H1 (cell line): ENCODE results near the gene SSRP1. TPM values are rescaled to one million over a fixed set of nuclear protein-coding genes. Genes with fewer than 3 reads are reported as not detected.

Experiments used
- CTCF ChIA-PET: fragments of 300-600 bp; sonication (Branson Sonifier 250); formaldehyde crosslinking; loops from one replicate; lab custom pipeline; 2021; ENCODE audit not compliant: partially characterized antibody; lab: Charles Lee
- POLR2A ChIA-PET: fragments of 300-600 bp; sonication (Branson Sonifier 250); formaldehyde crosslinking; loops from one replicate; lab custom pipeline; 2021; ENCODE audit warnings: inconsistent platforms; ENCODE audit not compliant: partially characterized antibody; lab: Charles Lee
- DNase-seq, 2 experiments: peaks; one replicate each; pipeline versions ENCODE4 v3.0.0 to v3.0.0-alpha.2; 2010 to 2022; ENCODE audit warnings: low spot score in 2 of 2, low read depth in 1 of 2, mixed read lengths in 1 of 2
- FAIRE-seq: peaks from 2 replicates; lab custom pipeline; 2011; peaks lifted over from hg19 to GRCh38; lab: Jason Lieb, UNC
- H2AFZ ChIP-seq: 2 replicates; pipeline ENCODE4 v1.8.1; 2012; ENCODE audit warnings: low read length, inconsistent platforms
- H2AK5ac ChIP-seq: 2 replicates; pipeline ENCODE4 v1.6.1; 2013; ENCODE audit warnings: low read depth, low read length
- H2BK120ac ChIP-seq: replicated peaks from 2 replicates; pipeline ENCODE3; 2013; ENCODE audit warnings: low read depth, low read length, inconsistent platforms
- H2BK12ac ChIP-seq: 2 replicates; pipeline ENCODE4 v1.6.1; 2013; ENCODE audit warnings: low read depth, low read length
- H2BK15ac ChIP-seq: 2 replicates; pipeline ENCODE4 v1.6.1; 2013; ENCODE audit warnings: low read length
- H2BK20ac ChIP-seq: 2 replicates; pipeline ENCODE4 v1.6.1; 2013; ENCODE audit warnings: low read length
- H2BK5ac ChIP-seq: 2 replicates; pipeline ENCODE4 v1.6.1; 2013; ENCODE audit warnings: low read depth, low read length
- H3K14ac ChIP-seq: 2 replicates; pipeline ENCODE4 v1.6.1; 2013; ENCODE audit warnings: inconsistent platforms; ENCODE audit not compliant: insufficient read length
- H3K18ac ChIP-seq: 2 replicates; pipeline ENCODE4 v1.6.1; 2013; ENCODE audit warnings: low read length; ENCODE audit errors: extremely low read depth
- H3K23ac ChIP-seq: 2 replicates; pipeline ENCODE4 v1.6.1; 2013; ENCODE audit warnings: inconsistent platforms; ENCODE audit not compliant: insufficient read length
- H3K23me2 ChIP-seq: 2 replicates; pipeline ENCODE4 v1.6.1; 2013; ENCODE audit warnings: low read depth, low read length
- H3K27ac ChIP-seq: 2 replicates; pipeline ENCODE4 v1.6.1; 2011; ENCODE audit warnings: low read depth, low read length, inconsistent platforms
- H3K27me3 ChIP-seq, 4 experiments: replicated peaks in 1 of 4; 1 replicate in 1 of 4; 2 replicates in 3 of 4; pipeline versions ENCODE4 v1.6.1 to v1.8.1; 2011 to 2013; ENCODE audit warnings: low read length in 3 of 4, mild to moderate bottlenecking in 3 of 4, inconsistent platforms in 2 of 4, mixed read lengths in 2 of 4, moderate library complexity in 1 of 4; ENCODE audit not compliant: control insufficient read depth in 3 of 4, insufficient read depth in 3 of 4; ENCODE audit errors: extremely low read depth in 1 of 4
- H3K36me3 ChIP-seq, 4 experiments: 2 replicates each; pipeline versions ENCODE4 v1.6.1 to v1.8.1; 2011 to 2013; ENCODE audit warnings: mild to moderate bottlenecking in 4 of 4, low read length in 3 of 4, moderate library complexity in 2 of 4, control low read depth in 1 of 4, inconsistent platforms in 1 of 4; ENCODE audit not compliant: insufficient read depth in 4 of 4, control insufficient read depth in 2 of 4
- H3K4ac ChIP-seq: replicated peaks from 2 replicates; pipeline ENCODE3; 2013; ENCODE audit warnings: low read length, low read depth, mixed read lengths, inconsistent platforms; ENCODE audit not compliant: insufficient read length
- H3K4me1 ChIP-seq, 4 experiments: replicated peaks in 1 of 4; 1 replicate in 1 of 4; 2 replicates in 3 of 4; pipeline versions ENCODE4 v1.6.1 to v1.8.1; 2011 to 2013; ENCODE audit warnings: low read length in 3 of 4, inconsistent platforms in 2 of 4, mixed read lengths in 1 of 4; ENCODE audit not compliant: insufficient read depth in 4 of 4, control insufficient read depth in 3 of 4
- H3K4me2 ChIP-seq, 2 experiments: 2 replicates each; pipeline versions ENCODE4 v1.6.1 to v1.8.1; 2011 to 2013; ENCODE audit warnings: low read depth in 2 of 2, low read length in 2 of 2, control low read depth in 1 of 2, inconsistent platforms in 1 of 2, mild to moderate bottlenecking in 1 of 2; ENCODE audit not compliant: insufficient read depth in 1 of 2
- H3K4me3 ChIP-seq, 4 experiments: fragments of 200-600, 300-600 bp in 1 of 4; sonication (generic), shearing (Covaris generic), sonication (Bioruptor Twin) in 1 of 4; 2 replicates each; pipeline versions ENCODE4 v1.5.1 to v1.8.1; 2011 to 2016; ENCODE audit warnings: low read length in 4 of 4, low read depth in 3 of 4, control low read depth in 2 of 4, inconsistent platforms in 2 of 4, mild to moderate bottlenecking in 2 of 4, mixed read lengths in 1 of 4, moderate library complexity in 1 of 4; ENCODE audit not compliant: insufficient read depth in 2 of 4; ENCODE audit errors: extremely low read depth in 1 of 4
- H3K56ac ChIP-seq: replicated peaks from 2 replicates; pipeline ENCODE3; 2013; ENCODE audit warnings: low read depth, mild to moderate bottlenecking, mixed read lengths, low read length, inconsistent platforms; ENCODE audit not compliant: insufficient read length
- H3K79me1 ChIP-seq: 2 replicates; pipeline ENCODE4 v1.6.1; 2013; ENCODE audit warnings: low read depth, low read length, control low read depth
- H3K79me2 ChIP-seq, 2 experiments: 2 replicates each; pipeline versions ENCODE4 v1.6.1 to v1.8.1; 2012 to 2013; ENCODE audit warnings: low read length in 2 of 2, mild to moderate bottlenecking in 2 of 2, inconsistent platforms in 1 of 2; ENCODE audit not compliant: insufficient read depth in 2 of 2, control insufficient read depth in 1 of 2
- H3K9ac ChIP-seq, 4 experiments: replicated peaks in 1 of 4; 1 replicate in 1 of 4; 2 replicates in 3 of 4; pipeline versions ENCODE4 v1.6.1 to v1.8.1; 2011 to 2013; ENCODE audit warnings: low read depth in 3 of 4, low read length in 3 of 4, control low read depth in 2 of 4, mild to moderate bottlenecking in 2 of 4, moderate library complexity in 2 of 4, inconsistent platforms in 1 of 4; ENCODE audit errors: extremely low read depth in 1 of 4
- H3K9me3 ChIP-seq, 2 experiments: 2 replicates each; pipeline versions ENCODE4 v1.6.1 to v1.8.1; 2012 to 2013; ENCODE audit warnings: mild to moderate bottlenecking in 2 of 2, moderate library complexity in 2 of 2, control low read depth in 1 of 2, inconsistent platforms in 1 of 2, low read depth in 1 of 2, low read length in 1 of 2, mixed read lengths in 1 of 2; ENCODE audit not compliant: insufficient read depth in 2 of 2
- H4K20me1 ChIP-seq, 2 experiments: replicated peaks in 1 of 2; 2 replicates each; pipeline versions ENCODE3 to v1.8.1; 2011 to 2013; ENCODE audit warnings: inconsistent platforms in 2 of 2, low read length in 2 of 2, mild to moderate bottlenecking in 1 of 2; ENCODE audit not compliant: insufficient read depth in 2 of 2, control insufficient read depth in 1 of 2
- H4K5ac ChIP-seq: 2 replicates; pipeline ENCODE4 v1.6.1; 2013; ENCODE audit warnings: low read length, low read depth, mixed read lengths, inconsistent platforms; ENCODE audit not compliant: insufficient read length
- H4K8ac ChIP-seq: 2 replicates; pipeline ENCODE4 v1.8.0; 2013; ENCODE audit warnings: mild to moderate bottlenecking, moderate library complexity, low read length, inconsistent platforms; ENCODE audit not compliant: insufficient read depth; ENCODE audit errors: extremely low read depth
- H4K91ac ChIP-seq: replicated peaks from 2 replicates; pipeline ENCODE3; 2013; ENCODE audit warnings: low read length, mixed read lengths, inconsistent platforms; ENCODE audit not compliant: insufficient read length
- CBX8 ChIP-seq: fragments of 300-800, 300-1000 bp; sonication (generic); IDR thresholded peaks from 2 replicates; pipeline ENCODE4 v1.7.1; 2016; ENCODE audit warnings: low read depth, low read length, borderline replicate concordance
- EGR1 ChIP-seq: IDR thresholded peaks from 2 replicates; pipeline ENCODE4 v1.6.1; 2011; ENCODE audit warnings: low read depth, low read length, borderline replicate concordance
- SAP30 ChIP-seq: fragments of 300-600 bp; sonication (generic); IDR thresholded peaks from 2 replicates; pipeline ENCODE4 v1.7.1; 2012; ENCODE audit warnings: low read length, moderate library complexity, mild to moderate bottlenecking, inconsistent platforms; ENCODE audit not compliant: insufficient read depth, insufficient replicate concordance
- SP2 ChIP-seq: IDR thresholded peaks from 2 replicates; pipeline ENCODE4 v1.6.1; 2012; ENCODE audit warnings: mild to moderate bottlenecking, low read length, inconsistent platforms
- TBP ChIP-seq: IDR thresholded peaks from 2 replicates; pipeline ENCODE4 v1.6.1; 2011; ENCODE audit warnings: low read depth, low read length, improper control_type of control experiment
- TEAD4 ChIP-seq: IDR thresholded peaks from 2 replicates; pipeline ENCODE4 v1.6.1; 2012; ENCODE audit warnings: low read depth, low read length, inconsistent platforms, mixed read lengths
- WGBS, 2 experiments: shearing (Covaris generic) in 1 of 2; methylation state at CpG; one replicate each; pipeline versions ENCODE4 v1.1.6 to v1.1.7; 2013 to 2015; ENCODE audit warnings: low lambda C conversion rate in 2 of 2, mixed read lengths in 2 of 2, inconsistent platforms in 1 of 2, low coverage in 1 of 2, missing lambda C conversion rate in 1 of 2; ENCODE audit not compliant: insufficient replicate concordance in 2 of 2, insufficient coverage in 1 of 2, insufficient read length in 1 of 2; ENCODE audit errors: extremely low coverage in 1 of 2, missing lambda C conversion rate in 1 of 2; 5-methylcytosine and 5-hydroxymethylcytosine counted together
- polyA plus RNA-seq, 7 experiments: library from polyadenylated mRNA; depleted of rRNA in 3 of 7; stranded (reverse) in 5 of 7; unstranded in 2 of 7; fragments of >200 nt in 5 of 7; fragments of 200-250 nt in 2 of 7; gene quantifications; 1 replicate in 5 of 7; 2 replicates in 1 of 7; 4 replicates in 1 of 7; pipeline versions ENCODE4 v1.2.1 to v1.2.3, GENCODE V29; 2011 to 2013; ENCODE audit warnings: missing spikeins in 2 of 7, mixed read lengths in 2 of 7
- total RNA-seq: library from RNA; stranded (reverse); fragmentation: NEBNext Ultra II Directional; extraction: Animal tissue kit (Norgen Biotek cat#: 25700); gene quantifications from 2 replicates; pipeline ENCODE4 v1.2.1, GENCODE V29; 2021
- TF ChIP-seq, protein P1 (sequence below): IDR thresholded peaks from 2 replicates; pipeline ENCODE4 v1.6.1; 2011; ENCODE audit warnings: low read depth, mild to moderate bottlenecking, low read length; ENCODE audit not compliant: insufficient read depth

SSRP1 gene
- total and polyA plus RNA-seq, 2 of the 8 experiments (the other 6 are each of a cell fraction or from before 2014, with no cell fraction given) = 259 to 281 TPM

DNA sequence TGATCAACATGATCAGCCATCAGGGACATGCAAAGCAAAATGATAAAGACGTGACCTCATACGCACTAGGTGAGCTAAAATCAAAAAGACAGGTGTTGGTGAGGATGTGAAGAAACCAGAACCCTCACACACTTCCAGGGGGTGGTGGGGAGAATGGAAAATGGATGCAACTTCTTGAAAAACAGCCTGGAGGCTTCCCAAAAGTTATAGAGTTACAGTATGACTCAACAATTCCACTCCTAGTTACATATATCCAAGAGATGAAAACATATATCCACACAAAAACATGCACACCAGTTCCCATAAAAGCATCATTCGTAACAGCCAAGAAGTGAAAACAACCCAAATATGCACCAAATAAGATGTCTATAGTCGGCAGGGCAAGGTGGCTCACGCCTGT, 56.6 kb downstream of the SSRP1 start:
- H3K4me1 ChIP-seq = peaks cover 4 to 15% (median 11%) of the 10 kb centered on the region in 4 experiments
- POLR2A ChIA-PET = interaction anchor here (0.6 to 2.7 kb wide), 9 partner anchors 11 to 52 kb away, joined by 3 to 12 read pairs (median 5); partner anchors contain the start of gene TNKS1BP1
- 88% methylated on average over 5 of the region's 5 CpGs; no CpG with 5 or more reads in 1 of the 2 experiments for WGBS, 2 experiments

More for the DNA sequence above, 56.6 kb downstream of the SSRP1 start:
- H2BK20ac ChIP-seq = peak overlapping the region; percentile 94
- H4K20me1 ChIP-seq = no peaks in the 10 kb centered on the region
- H3K27me3 ChIP-seq = peaks cover 0 to 2% (median 0%) of the 10 kb centered on the region in 4 experiments; a peak in 3 of 7 replicates
- no peak overlapping the region; the same call in 1 of the 2 replicates for H2AK5ac ChIP-seq
- no peak overlapping the region for H3K4ac ChIP-seq
- no peaks in the 10 kb centered on the region for H3K79me1 ChIP-seq
- no peak overlapping the region for H3K56ac ChIP-seq
- peak overlapping the region; percentile 44 for H2BK12ac ChIP-seq
- no peak for TF ChIP-seq SAP30
- no peak for TF ChIP-seq SP2
- TF ChIP-seq TBP = no peak
- no peak for TF ChIP-seq EGR1
- no peak for TF ChIP-seq TEAD4
- TF ChIP-seq, protein P1, sequence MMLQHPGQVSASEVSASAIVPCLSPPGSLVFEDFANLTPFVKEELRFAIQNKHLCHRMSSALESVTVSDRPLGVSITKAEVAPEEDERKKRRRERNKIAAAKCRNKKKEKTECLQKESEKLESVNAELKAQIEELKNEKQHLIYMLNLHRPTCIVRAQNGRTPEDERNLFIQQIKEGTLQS = no peak
- TF ChIP-seq CBX8 = no peak
- no peak overlapping the region for H3K14ac ChIP-seq
- no peak overlapping the region for H3K27ac ChIP-seq
- H3K9ac ChIP-seq = no peak overlapping the region
- H3K23me2 ChIP-seq = no peaks in the 10 kb centered on the region
- no peak overlapping the region for H2BK120ac ChIP-seq
- H2BK15ac ChIP-seq = no peak overlapping the region
- CTCF ChIA-PET = interaction anchor here (0.6 to 3.3 kb wide), 5 partner anchors 10 to 770 kb away, joined by 3 to 33 read pairs (median 3); no protein-coding TSS in a partner anchor
- no peaks in the 10 kb centered on the region for H3K36me3 ChIP-seq
- DNase-seq = no peak
- no peak for FAIRE-seq
- no peak overlapping the region for H3K4me2 ChIP-seq
- no peak overlapping the region for H3K23ac ChIP-seq
- no peak overlapping the region for H2AFZ ChIP-seq
- peaks cover 0 to 7% of the 10 kb centered on the region in 2 experiments; a peak in 1 of 4 replicates for H3K9me3 ChIP-seq
- H3K4me3 ChIP-seq = no peak overlapping the region
- H4K91ac ChIP-seq = no peak overlapping the region
- no peak overlapping the region for H3K18ac ChIP-seq
- 0 out of 2 replicates have a peak overlapping the region, but pooled peaks have one; percentile 38 for H2BK5ac ChIP-seq
- no peak overlapping the region for H4K8ac ChIP-seq
- H4K5ac ChIP-seq = no peak overlapping the region
- no peaks in the 10 kb centered on the region for H3K79me2 ChIP-seq
